Chondrocyte (in vitro differentiated cells): ENCODE results near the gene DRC3. TPM values are rescaled to one million over a fixed set of nuclear protein-coding genes. Genes with fewer than 3 reads are reported as not detected.

Source experiments
- DNase-seq: peaks from one replicate; pipeline ENCODE4 v3.0.0; 2021; ENCODE audit warnings: mixed read lengths, low spot score
- H3K27ac Mint-ChIP-seq: one replicate; pipeline ENCODE4 v1.8.0; 2021; ENCODE audit warnings: mild to moderate bottlenecking, moderate library complexity, mixed read lengths; ENCODE audit not compliant: unreplicated experiment
- H3K27me3 Mint-ChIP-seq: 2 replicates; pipeline ENCODE4 v1.8.0; 2021; ENCODE audit warnings: low read depth, mixed read lengths
- H3K36me3 Mint-ChIP-seq: 2 replicates; pipeline ENCODE4 v1.8.0; 2021; ENCODE audit warnings: low read depth, mixed read lengths
- H3K4me1 Mint-ChIP-seq: 2 replicates; pipeline ENCODE4 v1.8.0; 2021; ENCODE audit warnings: low read depth, mild to moderate bottlenecking, mixed read lengths
- H3K4me3 Mint-ChIP-seq: one replicate; pipeline ENCODE4 v1.8.0; 2021; ENCODE audit warnings: mild to moderate bottlenecking, moderate library complexity, mixed read lengths; ENCODE audit not compliant: unreplicated experiment
- H3K9me3 Mint-ChIP-seq: 2 replicates; pipeline ENCODE4 v1.8.0; 2021; ENCODE audit warnings: low read depth, mixed read lengths
- total RNA-seq: library from RNA; stranded (reverse); gene quantifications from 3 replicates; pipeline ENCODE4 v1.2.1, GENCODE V29; 2021
- TF ChIP-seq, protein P1 (sequence below): fragments of 200-600 bp; sonication (generic); IDR thresholded peaks from 2 replicates; pipeline ENCODE4 v1.5.0; 2021; ENCODE audit warnings: antibody characterized with exemption, mild to moderate bottlenecking, moderate library complexity

Gene DRC3
- total RNA-seq, 1 donor from 2014 or later = 1.2 TPM

DNA sequence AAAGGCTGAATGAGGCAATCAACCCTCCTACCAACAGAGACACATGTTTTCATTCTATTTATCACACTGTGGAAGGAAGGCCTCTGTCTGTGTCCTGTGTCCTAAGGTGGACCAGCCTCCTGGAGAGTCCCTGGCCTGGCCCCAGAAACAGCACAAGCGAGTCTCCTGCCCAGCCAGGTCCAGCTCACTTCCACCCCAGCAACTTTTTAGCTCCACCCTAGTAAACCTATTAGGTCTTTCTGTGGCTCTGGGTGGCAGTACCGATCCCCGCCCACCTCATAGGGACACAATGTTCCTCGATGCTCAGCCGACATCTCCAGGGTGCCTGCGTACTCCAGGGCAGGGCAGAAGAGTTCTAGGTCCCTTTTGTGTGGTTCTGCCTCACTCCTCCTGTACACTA is 10.7 kb downstream of the DRC3 start:
- TF ChIP-seq, protein P1, sequence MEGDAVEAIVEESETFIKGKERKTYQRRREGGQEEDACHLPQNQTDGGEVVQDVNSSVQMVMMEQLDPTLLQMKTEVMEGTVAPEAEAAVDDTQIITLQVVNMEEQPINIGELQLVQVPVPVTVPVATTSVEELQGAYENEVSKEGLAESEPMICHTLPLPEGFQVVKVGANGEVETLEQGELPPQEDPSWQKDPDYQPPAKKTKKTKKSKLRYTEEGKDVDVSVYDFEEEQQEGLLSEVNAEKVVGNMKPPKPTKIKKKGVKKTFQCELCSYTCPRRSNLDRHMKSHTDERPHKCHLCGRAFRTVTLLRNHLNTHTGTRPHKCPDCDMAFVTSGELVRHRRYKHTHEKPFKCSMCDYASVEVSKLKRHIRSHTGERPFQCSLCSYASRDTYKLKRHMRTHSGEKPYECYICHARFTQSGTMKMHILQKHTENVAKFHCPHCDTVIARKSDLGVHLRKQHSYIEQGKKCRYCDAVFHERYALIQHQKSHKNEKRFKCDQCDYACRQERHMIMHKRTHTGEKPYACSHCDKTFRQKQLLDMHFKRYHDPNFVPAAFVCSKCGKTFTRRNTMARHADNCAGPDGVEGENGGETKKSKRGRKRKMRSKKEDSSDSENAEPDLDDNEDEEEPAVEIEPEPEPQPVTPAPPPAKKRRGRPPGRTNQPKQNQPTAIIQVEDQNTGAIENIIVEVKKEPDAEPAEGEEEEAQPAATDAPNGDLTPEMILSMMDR = no peak
- peak; percentile 57 for DNase-seq
- no peaks in the 10 kb centered on the region for H3K4me1 Mint-ChIP-seq
- H3K27ac Mint-ChIP-seq = no peak overlapping the region
- no peak overlapping the region for H3K4me3 Mint-ChIP-seq
- H3K36me3 Mint-ChIP-seq = no peaks in the 10 kb centered on the region
- H3K27me3 Mint-ChIP-seq = no peaks in the 10 kb centered on the region
- no peaks in the 10 kb centered on the region for H3K9me3 Mint-ChIP-seq

DNA sequence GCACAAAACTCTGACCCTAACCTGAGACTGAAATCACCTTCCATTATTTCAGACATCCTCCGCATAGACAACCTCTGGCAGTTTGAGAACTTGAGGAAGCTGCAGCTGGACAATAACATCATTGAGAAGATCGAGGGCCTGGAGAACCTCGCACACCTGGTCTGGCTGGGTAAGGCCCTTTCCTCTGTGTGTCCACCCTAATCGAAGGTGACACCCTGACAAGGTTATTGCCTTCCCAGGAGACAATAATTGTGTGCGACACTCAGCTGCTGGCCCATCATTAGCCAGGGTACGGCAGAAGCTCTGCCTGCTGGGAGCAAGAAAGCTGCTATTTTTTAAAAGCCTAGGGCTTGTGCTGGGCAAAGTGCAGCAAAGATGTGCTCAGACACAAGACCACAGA is 11.1 kb downstream of the DRC3 start:
- Mint-ChIP-seq H3K4me1 (no peaks in the 10 kb centered on the region), H3K27me3 (no peaks in the 10 kb centered on the region), H3K9me3 (no peaks in the 10 kb centered on the region), H3K27ac (no peak overlapping the region), H3K36me3 (no peaks in the 10 kb centered on the region), H3K4me3 (no peak overlapping the region)
- TF ChIP-seq, protein P1 = no peak
- peak; percentile 47 for DNase-seq

DNA sequence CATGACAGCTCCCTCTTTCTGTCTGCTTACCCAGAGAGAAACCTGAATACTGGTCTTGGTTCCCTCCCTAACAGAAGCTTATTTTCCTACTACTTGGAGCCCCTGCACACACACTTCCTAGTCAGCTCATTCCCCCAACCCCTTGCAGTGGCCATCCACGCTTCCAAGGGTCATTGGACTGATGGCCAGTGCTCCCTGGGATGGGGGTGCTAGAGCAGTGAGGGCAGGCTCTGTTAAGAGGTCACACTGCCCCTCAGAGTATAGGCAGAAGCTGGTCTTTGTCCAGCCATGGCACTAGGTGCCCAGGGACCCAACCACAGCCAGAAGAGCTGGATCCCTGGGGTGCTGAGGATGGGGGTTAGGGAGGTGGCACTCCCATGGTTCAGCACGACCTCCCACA is 12.5 kb downstream of the DRC3 start:
- DNase-seq = no peak
- H3K9me3 Mint-ChIP-seq = no peaks in the 10 kb centered on the region
- peaks cover 2% of the 10 kb centered on the region for H3K4me1 Mint-ChIP-seq
- no peaks in the 10 kb centered on the region for H3K36me3 Mint-ChIP-seq
- H3K4me3 Mint-ChIP-seq = no peak overlapping the region
- no peaks in the 10 kb centered on the region for H3K27me3 Mint-ChIP-seq
- no peak overlapping the region for H3K27ac Mint-ChIP-seq
- TF ChIP-seq, protein P1 = no peak

DNA sequence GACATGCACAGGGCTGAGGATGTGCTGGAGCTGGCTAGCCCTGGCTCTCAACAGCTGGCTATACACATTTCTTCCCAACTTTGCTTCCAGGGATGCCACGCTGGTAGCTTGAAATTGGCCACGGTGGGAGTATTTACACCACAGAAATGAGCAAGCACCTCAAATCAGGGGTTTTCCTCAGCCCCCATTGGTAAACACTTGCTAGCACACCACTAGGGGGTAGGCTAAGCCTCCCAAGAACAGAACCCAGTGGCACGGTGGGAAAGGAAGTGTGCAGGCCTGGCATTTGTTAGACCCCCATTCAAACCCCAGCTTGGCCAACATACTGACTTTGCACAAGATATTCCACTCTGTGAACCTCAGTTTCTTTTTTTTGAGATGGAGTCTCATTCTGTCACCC is 12.9 kb downstream of the DRC3 start:
- peaks cover 6% of the 10 kb centered on the region for H3K4me1 Mint-ChIP-seq
- H3K27ac Mint-ChIP-seq = no peak overlapping the region
- H3K9me3 Mint-ChIP-seq = no peaks in the 10 kb centered on the region
- DNase-seq = no peak
- no peak overlapping the region for H3K4me3 Mint-ChIP-seq
- TF ChIP-seq, protein P1 = peak; percentile 46
- no peaks in the 10 kb centered on the region for H3K27me3 Mint-ChIP-seq
- H3K36me3 Mint-ChIP-seq = no peaks in the 10 kb centered on the region

DNA sequence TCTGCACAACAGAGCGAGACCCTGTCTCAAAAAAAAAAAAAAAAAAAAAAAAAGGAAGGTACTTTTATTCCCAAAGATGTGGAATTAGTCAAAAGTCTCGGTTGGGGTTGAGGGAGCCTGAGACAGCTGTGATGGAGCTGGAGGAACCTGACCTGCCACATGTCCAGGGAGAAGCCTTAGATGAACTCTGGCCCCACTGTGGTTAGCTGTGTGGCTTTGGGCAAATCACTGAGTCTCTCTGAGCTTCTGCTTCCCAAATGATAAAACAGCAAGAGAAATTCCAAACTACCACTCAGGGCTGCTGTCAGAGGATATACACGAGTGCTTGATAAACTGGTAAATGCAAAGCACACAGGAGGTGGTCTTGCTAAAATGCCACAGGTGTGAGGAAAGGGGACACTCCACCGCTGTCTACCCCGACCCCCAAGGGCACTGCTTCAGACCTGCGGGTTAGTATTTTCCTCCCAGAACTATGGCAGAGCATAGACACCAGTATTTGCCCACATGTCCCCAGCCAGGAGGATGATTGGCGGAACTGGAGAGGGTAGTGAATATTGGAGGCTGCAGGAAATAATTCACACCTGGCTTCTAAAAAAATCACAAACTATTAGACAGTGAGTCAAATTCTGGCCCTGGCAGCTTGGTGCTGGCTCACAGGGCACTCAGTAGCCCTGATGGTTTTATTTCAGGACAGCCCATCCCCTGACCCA is 14.7 kb downstream of the DRC3 start:
- no peaks in the 10 kb centered on the region for H3K36me3 Mint-ChIP-seq
- no peaks in the 10 kb centered on the region for H3K27me3 Mint-ChIP-seq
- no peak for DNase-seq
- no peak overlapping the region for H3K27ac Mint-ChIP-seq
- H3K4me3 Mint-ChIP-seq = no peak overlapping the region
- peaks cover 10% of the 10 kb centered on the region for H3K4me1 Mint-ChIP-seq
- no peaks in the 10 kb centered on the region for H3K9me3 Mint-ChIP-seq
- TF ChIP-seq, protein P1 = no peak
